ENCODE measurements around the gene GPR157.

GRCh38 chr1:9099555-9099954 is 29.3 kb downstream of the GPR157 start:
- no peak for TF ChIP-seq POLR2A (IDR thresholded peaks at IDR 0.05)
- TF ChIP-seq, protein P1, sequence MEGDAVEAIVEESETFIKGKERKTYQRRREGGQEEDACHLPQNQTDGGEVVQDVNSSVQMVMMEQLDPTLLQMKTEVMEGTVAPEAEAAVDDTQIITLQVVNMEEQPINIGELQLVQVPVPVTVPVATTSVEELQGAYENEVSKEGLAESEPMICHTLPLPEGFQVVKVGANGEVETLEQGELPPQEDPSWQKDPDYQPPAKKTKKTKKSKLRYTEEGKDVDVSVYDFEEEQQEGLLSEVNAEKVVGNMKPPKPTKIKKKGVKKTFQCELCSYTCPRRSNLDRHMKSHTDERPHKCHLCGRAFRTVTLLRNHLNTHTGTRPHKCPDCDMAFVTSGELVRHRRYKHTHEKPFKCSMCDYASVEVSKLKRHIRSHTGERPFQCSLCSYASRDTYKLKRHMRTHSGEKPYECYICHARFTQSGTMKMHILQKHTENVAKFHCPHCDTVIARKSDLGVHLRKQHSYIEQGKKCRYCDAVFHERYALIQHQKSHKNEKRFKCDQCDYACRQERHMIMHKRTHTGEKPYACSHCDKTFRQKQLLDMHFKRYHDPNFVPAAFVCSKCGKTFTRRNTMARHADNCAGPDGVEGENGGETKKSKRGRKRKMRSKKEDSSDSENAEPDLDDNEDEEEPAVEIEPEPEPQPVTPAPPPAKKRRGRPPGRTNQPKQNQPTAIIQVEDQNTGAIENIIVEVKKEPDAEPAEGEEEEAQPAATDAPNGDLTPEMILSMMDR (IDR thresholded peaks at IDR 0.05) = no peak
